Left forelimb (tissue), 1 donor: ENCODE results near the gene SULF2.
A peak's percentile ranks its signal among the peaks of the same experiment; 100 is the strongest.
"Not testable (repeated sequence)": the region's sequence is repeated elsewhere in the genome, so short reads cannot be mapped to it uniquely, and the experiment has no call there.

Source experiments
- DNase-seq: peaks from one replicate; pipeline ENCODE4 v3.0.0-alpha.2; 2018; ENCODE audit warnings: low spot score

Gene SULF2

DNA sequence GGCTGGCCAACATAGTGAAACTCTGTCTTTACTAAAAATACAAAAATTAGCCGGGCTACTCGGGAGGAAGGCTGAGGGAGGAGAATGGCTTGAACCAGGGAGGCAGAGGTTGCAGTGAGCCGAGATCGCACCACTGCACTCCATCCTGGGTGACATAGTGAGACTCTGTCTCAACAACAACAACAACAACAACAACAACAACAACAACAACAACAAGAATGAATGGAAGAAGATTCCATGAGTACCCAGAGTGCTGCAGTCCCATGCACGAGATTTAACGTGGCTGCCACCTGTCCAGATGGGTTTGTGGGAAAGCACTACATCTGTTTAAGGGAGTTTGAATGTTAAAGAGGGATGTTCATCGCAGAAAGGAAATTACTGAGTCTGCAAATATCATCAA, 19.7 kb upstream of the SULF2 start:
- DNase-seq, result not testable (repeated sequence)

DNA sequence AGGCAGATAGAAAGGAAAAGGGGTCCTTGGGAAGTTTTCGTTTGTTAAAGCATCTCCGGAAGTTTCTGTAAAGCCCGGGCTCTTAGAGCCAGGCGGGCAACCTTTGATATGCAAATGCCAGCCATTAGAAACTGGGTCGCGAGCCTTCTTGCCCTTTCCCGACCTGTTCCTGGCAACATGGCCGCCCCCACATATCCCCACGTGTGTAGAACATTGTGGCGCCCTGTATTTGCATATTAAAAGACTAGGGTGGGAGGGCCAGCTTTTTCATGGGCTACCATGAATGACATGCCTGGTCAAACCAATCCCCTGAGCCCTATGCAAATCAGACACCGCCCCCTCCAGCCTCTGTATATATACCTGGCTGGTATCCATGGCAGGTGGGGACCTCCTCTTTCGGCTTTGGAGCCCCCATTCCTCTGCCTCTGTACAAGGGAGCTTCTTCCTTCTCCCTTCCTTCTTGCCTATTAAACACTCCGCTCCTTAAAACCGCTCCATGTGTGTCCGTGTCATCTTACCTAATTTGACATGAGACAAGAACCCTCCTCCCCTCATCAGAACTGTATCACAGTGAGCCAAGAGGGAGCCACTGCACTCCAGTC, 19.0 kb upstream of the SULF2 start:
- not testable (repeated sequence) for DNase-seq

DNA sequence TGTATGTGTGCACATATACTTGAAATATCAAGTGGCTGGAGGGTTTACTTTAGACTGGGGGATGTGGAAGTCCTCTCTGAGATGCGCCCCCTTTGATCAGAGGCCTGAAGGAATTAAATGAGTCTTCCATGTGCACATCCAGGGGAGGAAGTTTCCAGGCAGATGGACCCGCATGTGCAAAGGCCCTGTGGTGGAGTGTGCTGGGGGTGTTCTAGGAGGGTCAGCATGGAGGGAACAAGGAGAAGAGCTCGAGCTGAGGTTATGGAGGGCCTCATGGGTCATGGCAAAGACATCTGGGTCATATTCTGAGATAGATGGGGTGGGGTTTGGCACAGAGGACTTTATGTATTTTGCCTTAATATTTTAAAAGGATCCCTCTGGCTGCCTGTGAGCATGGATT, 17.7 kb upstream of the SULF2 start:
- DNase-seq, result no peak

DNA sequence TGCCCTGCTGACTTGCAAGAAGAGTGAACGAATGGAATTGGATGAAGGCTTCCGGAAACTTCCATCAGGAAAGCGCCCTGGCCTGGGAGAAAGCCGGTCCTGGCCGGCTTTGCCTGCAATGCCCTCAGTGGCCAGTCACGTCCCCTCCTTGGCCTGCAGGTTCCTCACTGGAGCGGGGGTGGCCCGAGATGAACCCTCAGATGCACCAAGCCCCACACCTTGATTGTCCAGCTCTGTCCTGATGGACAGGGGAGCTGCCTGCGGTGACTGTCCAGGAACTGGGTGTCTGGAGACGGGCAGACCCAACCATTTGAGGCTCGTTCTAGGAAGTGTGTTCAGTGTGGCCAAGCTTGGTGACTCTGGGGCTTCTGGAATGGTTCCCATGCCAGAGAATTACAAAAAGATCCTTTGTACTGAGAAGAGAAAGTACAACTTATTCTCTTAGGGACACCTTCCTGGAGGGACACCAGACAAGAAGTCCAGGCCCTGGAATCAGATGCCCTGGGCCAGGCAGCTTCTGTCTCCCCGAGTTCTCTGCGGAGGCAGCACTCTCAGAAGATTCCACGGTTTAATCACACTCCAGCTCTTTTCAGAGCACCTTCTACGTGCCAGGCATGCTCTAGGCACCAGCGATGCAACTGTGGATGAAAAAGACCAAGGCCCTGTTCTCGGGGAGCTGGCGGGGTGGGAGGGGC, 17.1 kb upstream of the SULF2 start:
- no peak for DNase-seq

DNA sequence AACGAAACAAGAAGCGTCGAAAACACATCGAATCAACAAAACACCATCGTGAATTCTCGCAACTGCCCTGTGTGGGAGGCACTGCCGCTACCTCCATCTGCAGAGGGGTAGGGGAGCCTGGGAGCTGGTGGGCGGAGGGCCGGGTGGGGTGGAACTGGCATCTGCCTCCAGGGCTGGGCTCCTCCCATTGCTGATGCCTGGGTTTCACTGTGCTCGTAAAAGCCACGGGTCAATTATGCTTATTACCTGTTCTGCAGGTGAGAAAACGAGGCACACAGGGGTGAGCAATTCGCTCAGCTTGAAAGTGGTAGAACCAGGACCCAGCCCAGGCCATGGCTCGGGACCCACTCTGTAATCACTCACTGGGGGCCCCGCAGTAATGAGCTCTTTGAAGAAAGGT, 16.5 kb upstream of the SULF2 start:
- DNase-seq, result no peak

DNA sequence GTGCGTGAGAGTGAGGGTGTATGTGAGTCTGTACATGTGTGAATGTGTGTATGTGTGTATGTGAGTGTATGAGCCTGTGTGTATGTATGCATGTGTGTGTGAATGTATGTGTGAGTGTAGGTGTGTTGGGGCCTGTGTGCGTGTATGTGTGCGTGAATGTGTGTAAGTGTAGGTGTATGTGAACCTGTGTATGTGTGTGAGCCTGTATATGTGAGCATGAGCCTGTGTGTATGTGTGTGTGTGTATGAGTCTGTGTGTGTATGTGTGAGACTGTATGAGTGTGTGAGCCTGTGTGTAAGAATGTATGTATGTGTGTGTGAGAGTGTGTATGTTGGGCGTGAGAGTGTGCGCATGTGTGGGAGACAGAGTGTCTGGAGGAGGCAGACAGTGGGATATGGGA, 15.8 kb upstream of the SULF2 start:
- DNase-seq, result no peak

DNA sequence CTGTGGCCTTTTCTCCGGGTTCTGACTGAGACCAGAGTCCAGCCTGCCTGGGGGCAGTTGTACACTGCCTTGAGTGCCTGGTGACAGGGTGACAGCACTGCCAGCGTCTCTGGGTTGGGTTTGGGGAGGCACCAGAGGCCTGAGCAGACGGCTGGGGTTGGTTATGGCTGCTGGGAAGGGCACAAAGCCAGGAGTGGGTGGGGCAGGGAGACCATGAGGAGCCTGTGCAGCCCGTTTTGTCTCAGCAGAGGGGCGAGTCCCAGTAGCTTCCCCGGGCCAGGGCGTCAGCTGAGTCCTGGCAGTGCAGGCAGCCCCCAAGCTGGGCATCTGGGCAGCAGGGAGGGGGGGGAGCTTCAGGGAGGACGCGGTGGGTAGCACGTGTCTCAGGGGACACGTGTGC, 15.3 kb upstream of the SULF2 start:
- DNase-seq, result no peak

DNA sequence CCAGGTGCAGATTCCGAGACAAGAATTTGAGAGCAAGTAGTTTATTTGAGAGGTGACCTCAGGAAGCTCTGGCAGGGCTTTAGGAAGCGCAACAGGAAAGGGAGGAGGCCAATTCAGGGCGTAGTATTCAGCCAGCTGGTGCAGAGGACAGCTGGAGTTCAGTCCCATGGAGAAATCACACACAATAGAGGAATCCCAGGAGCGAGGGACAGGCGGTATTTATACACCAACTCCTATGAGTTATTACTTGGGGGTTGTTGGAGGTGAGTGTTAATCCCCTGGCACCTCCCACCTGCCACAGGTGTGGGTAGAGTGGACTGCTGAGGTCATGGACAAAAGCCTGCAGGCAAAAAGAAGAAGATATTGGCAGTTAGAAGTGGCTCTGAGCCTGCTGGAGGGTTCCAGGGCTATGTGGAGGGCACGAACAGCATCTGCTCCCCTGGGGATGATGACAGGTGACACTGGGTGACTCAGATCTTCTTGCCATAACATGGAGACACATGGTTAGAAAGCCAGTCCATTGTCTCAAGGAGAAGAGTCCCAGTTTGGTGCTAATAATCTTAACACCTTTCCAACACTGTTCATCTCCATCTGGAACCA, 13.9 kb upstream of the SULF2 start:
- no peak for DNase-seq

DNA sequence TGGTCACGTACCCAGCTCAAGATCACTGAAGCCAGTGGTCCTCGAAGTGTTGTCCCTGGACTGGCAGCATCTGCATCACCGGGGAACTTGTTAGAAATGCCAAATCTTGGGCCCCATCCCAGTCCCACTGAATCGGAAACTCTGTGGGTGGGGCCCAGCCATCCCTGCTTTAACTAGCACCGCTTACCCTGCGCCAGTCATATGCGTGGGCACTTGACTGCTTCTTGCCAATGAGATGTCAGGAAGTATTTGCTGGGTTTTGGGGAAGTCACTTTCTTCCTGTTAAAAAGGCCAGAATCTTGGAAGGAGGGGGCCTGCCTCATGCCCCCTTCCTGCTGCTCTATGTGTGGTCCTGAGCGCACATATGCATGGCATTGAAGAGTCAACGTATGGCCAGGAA, 11.7 kb upstream of the SULF2 start:
- DNase-seq, result no peak

DNA sequence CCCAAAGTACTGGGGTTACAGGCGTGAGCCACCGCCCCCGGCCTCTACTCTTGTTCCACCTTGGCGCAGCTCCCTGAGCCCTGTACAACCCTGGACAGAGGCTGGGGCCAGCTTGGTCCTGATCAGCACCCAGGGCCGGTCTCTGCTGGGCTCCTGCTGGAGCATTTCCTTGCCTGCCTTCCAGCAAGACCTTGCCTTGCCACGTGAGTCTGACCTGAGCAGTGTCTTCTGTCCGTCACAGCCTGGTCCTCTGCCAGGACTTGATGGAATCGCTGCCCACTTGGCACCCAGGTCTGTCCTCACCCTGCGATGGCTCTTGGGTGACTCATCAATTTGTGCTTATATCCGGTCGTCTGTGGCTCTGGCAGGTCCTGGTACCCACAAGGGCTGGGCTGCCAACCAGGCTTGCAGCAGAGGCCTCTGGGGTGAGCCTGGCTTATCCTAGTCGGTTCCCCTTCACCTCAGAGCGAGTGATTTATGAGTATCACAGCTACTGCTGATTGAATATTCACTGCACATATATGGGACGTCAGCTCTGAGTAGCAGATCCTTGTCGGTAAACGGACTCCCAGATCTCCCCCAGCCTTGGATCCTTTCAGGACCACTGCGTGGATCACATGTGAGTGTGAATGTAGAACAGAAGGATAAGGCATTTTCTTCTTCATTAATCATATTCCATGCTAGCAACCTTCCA, 10.1 kb upstream of the SULF2 start:
- DNase-seq, result no peak

DNA sequence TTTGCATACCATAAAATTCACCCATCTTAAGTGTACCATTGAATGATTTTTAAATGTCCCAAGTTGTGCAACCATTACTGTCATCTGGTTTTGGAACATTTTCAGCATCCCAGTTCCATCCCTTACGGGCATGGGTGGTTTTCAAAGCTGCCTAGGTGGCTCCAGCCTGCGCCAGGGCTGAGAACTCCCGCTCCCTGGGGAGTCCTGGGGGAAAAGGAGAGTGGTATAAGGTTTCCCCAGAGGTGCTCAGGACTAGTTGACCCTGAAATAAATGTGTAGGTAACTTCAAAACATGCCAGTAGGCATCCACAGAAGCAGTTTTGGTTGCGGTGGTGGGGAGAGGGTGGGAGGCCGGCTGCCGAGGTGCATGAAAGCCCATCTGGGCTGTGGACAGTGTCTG, 9.0 kb upstream of the SULF2 start:
- DNase-seq, result not testable (repeated sequence)

DNA sequence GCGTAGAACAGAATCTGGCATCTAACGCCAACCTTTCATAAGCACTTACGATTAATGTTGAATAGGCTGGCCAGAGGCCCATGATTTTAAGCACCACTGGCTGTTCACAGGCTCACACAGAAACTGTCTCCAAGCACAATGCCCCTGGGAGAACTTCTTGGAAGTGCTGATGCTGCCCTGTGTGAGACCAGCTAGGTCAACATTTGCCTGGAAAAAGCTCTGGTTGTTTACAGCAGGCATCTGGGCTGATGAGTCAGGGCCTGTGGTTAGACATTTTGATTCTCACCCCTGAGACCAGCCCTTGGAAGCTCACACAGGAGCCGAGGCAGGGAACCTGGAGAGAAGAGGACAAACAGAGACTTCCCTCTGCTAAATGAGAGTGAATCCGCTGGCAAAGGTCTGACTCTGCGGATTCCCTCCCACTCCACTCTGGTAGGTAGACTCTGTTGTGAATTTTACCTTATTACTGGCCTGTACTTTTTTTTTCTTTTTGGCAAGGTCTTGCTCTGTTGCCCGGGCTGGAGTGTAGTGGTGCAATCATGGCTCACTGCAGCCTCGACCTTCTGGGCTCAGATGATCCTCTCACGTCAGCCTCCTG, 6.8 kb upstream of the SULF2 start:
- DNase-seq, result no peak

DNA sequence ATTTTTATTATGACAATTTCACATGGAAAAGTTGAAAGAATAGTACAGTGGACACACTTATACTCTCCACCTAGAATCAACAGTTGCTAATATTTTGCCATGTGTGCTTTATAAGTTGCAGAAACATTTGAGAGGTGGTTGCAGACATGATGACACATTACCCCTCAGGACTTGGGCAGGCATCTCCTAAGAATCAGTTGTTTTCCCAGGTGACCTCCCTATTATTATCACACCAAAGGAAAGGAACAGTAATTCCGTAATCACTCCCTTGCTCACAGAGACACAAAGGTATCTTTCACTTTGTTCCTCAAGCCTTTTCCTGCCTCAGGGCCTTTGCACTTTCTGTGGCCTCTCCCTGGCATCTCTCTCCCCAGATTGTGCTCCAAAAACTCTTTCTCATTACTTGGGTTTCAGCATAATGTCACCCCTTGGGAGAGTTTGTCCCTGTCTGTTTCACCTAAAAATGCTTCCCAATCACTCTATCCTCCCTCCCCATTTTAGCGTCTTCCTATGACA, 5.9 kb upstream of the SULF2 start:
- no peak for DNase-seq

DNA sequence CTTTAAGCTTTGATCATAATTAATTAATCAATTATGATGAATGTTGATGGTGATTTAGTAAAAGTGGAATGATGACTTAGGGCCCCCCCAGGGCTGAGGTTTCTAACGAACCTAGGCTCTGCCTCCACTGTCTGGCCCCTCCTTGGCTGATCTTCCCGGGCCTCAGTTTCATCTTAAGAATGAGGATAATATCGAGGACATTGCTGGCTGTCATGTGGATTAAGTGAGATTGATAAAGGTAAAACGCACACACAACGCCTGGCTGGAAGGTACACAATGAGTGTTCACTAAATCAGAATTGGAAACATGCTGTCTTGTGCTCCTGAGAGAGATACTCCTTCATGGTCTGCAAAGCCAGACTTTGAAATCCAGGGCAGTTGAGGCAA, 5.3 kb upstream of the SULF2 start:
- DNase-seq, result no peak

DNA sequence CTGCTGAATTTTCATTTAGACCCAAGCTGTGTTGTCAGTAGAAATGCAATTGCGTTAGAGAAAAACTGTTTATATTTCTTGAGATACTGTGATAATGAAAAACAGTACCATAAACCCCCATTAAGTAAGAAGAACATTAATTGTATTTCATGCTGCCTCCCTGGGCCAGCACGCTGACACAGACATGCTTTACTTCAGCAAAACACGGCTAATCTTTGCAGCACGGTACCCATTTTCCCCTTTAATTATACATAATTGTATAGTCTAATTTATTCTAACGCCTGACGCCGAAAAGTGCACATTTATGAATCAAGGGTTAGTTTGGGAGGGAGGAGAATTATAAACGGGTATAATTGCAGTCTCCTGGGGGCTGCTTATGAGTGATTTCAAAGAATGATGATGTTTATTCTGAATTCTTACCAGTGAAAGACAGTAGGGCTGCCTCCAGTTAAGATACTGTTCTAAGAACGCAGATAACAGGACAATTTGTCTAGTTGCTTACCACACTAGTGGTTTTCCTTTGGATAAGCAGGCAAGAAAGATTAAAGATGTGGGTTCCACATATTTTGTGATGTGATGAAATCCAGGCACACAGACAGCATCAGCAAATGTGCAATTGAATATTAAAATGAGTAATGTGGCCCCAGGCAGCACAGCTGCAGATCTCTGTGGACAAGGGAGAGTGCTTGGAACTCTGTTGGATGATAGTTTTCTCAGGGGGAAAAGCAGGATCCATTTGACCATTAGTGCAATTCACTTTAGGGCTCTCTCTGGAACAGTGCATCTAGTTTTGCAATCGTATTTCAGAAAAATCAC, 4.7 kb upstream of the SULF2 start:
- DNase-seq, result no peak

DNA sequence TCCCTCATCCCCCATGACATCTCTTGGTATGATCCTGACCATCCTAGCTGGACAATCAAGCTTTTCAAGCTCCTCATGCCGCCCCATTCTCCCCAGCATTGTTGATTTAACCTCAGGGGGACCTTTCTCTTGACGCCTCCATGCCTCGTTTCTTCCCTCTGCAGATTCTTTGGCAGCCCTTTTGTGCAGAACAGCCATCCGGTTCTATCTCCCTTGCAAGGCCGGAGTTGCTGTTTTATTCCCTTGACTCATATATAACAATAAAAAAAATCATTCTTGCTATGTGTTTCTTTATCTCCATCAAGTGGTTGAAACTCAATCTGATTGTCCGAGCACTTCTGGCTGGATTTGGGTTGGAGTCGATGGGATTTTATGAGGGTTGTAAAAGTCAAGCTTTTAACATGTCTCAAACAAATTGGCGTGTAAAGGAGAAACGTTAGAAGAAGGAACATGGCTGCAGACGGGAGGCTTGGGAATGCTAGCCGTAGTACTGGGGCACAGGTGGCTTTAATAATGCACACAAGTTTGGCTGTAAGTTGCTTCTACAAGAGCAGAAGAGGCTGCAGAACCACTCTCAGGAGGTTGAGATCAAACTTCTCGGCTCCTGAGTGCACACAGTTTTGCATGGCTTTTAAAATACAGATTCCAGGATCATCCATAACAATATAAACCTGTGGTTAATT, 3.9 kb upstream of the SULF2 start:
- DNase-seq, result no peak

DNA sequence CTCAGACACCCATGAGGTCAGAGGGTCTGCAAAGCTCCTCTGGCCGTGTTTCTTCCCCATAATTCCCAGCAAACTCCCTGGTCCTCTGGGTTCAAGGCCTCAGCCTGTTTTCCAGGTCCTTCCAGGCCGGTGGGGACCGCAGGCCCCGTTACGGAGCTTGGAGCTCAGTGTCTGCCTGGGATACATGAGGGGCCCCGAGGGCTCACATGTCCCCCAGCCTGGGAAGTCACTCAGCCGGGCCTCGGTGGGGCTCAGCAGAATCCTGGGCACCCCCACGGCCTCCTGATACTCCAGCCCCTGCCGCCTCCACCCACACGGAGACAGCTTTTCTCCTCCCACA, 3.4 kb upstream of the SULF2 start:
- DNase-seq, result no peak

DNA sequence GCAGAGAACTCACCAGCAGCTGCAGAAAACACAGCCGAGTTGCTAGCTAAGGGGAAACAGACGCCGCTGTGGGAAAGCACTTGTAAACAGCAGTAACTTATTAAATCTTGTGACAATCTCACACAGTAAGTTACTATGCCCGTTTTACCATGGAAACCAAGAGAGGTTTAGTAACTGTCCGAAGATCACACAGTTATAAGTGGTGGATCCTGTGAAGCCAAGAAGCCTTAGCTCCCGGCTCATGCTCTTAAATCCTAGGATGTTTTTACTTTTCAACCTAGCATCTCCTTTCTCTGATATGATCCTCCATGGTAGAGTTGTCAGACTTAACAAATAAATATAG, 1.5 kb upstream of the SULF2 start:
- no peak for DNase-seq

DNA sequence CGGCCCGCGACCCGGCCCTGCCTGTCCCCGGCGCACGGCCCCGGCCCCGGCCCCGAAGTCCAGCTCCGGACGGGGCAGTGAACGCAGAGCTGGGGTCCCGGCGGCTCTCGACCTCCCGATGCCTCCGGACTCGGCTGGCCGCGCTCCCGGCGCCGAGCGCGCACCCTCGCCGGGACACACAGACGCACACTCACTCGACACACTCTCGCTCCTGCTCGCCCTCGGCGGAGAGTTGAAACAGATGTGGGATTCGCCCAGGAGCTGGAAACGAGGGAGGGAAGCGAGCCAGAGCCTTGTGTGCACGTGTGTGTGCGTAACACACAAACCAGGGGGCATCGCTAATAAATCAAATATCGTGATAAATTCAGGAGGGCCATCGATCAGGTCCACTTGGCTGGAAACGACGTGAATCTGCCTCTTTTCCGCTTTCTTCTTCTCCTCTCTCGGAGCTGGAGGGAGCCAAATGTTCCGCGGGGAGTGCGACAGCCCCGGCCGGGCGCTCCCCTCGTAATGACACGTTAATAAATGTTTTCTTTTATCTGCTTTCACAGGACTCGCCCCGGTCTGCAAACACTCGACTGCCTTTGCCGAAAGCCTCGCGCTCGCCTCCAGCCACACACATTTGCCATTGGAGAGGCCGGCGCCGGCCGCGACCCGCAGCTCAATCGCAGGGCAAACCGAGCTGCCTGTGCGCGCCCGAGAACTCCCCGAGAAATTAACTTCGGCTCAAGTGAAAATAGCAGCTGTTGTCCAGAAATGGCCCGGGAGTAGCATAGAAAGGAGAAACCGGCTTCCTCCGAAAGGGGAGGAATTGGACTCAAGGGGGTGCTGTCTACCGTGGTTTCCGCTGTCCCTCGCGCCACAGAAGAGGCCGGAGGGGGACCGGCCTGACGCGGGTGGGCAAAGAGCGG, 828 bp upstream of the SULF2 start:
- peak; percentile 90 for DNase-seq

DNA sequence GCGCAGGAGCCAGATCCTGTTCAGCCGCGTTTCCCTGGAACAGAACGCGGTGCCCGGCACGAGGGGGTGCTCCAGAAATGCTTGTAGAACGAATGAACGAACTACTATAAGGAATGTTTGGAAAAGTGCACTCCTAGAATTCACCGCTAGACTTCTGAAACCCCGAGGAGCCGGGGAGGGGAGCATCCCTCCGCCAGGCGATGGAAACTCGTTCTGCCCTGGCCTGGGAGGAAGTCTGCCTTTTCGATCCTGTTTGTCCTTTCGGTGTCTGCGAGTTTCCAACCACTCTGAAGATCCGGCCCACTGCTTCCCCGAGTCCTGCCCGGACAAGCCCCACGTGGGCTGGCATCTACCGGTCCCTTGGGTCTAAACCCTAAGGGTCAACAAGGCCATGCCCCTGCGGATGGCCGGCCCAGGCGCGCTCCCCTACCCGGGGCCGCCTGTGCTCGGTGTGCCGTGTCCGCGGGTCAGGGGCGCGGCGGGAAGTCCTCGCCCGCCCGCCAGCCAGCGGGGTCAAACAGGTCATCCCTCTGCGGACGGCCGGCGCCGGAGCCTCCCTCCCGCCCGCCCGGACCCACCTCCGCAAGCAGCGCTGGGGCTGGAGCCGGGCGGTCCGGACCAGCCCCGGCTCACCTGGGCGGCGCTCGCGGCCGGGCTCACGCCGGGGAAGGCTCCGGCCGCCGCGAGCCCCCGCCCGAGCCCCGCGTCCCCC, 526 bp downstream of the SULF2 start:
- peak; percentile 76 for DNase-seq
